ENCODE results near the gene PAPOLG.

GRCh38 chr2:60717691-60718090, 38.4 kb upstream of the PAPOLG start:
- no peak for TF ChIP-seq PHF8 (CRISPR knock-in tag; IDR thresholded peaks at IDR 0.05)
- TF ChIP-seq CTCF (CRISPR knock-in tag; IDR thresholded peaks at IDR 0.05), result no peak
- no peak for TF ChIP-seq NR2F6 (IDR thresholded peaks at IDR 0.05)
- TF ChIP-seq NR2F6 (CRISPR knock-in tag; IDR thresholded peaks at IDR 0.05), result no peak
- TF ChIP-seq, protein P1, sequence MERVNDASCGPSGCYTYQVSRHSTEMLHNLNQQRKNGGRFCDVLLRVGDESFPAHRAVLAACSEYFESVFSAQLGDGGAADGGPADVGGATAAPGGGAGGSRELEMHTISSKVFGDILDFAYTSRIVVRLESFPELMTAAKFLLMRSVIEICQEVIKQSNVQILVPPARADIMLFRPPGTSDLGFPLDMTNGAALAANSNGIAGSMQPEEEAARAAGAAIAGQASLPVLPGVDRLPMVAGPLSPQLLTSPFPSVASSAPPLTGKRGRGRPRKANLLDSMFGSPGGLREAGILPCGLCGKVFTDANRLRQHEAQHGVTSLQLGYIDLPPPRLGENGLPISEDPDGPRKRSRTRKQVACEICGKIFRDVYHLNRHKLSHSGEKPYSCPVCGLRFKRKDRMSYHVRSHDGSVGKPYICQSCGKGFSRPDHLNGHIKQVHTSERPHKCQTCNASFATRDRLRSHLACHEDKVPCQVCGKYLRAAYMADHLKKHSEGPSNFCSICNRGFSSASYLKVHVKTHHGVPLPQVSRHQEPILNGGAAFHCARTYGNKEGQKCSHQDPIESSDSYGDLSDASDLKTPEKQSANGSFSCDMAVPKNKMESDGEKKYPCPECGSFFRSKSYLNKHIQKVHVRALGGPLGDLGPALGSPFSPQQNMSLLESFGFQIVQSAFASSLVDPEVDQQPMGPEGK (CRISPR knock-in tag; IDR thresholded peaks at IDR 0.05), result no peak
- TF ChIP-seq, protein P2, sequence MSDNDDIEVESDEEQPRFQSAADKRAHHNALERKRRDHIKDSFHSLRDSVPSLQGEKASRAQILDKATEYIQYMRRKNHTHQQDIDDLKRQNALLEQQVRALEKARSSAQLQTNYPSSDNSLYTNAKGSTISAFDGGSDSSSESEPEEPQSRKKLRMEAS (IDR thresholded peaks at IDR 0.05), result no peak
- no peak for TF ChIP-seq SIN3A (IDR thresholded peaks at IDR 0.05; ENCODE audit: borderline replicate concordance, low read depth, low read length)

Measured in HepG2 (cell line).